DLD1 (cell line): ENCODE results near the gene ANO9.

Experiments
- in situ Hi-C: cut with HindIII; loops from 2 replicates; pipeline ENCODE4 v1.10.0; 2017; ENCODE audit warnings: low sequenced_read_pairs

Gene ANO9, protein sequence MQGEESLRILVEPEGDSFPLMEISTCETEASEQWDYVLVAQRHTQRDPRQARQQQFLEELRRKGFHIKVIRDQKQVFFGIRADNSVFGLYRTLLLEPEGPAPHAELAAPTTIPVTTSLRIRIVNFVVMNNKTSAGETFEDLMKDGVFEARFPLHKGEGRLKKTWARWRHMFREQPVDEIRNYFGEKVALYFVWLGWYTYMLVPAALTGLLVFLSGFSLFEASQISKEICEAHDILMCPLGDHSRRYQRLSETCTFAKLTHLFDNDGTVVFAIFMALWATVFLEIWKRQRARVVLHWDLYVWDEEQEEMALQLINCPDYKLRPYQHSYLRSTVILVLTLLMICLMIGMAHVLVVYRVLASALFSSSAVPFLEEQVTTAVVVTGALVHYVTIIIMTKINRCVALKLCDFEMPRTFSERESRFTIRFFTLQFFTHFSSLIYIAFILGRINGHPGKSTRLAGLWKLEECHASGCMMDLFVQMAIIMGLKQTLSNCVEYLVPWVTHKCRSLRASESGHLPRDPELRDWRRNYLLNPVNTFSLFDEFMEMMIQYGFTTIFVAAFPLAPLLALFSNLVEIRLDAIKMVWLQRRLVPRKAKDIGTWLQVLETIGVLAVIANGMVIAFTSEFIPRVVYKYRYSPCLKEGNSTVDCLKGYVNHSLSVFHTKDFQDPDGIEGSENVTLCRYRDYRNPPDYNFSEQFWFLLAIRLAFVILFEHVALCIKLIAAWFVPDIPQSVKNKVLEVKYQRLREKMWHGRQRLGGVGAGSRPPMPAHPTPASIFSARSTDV

DNA sequence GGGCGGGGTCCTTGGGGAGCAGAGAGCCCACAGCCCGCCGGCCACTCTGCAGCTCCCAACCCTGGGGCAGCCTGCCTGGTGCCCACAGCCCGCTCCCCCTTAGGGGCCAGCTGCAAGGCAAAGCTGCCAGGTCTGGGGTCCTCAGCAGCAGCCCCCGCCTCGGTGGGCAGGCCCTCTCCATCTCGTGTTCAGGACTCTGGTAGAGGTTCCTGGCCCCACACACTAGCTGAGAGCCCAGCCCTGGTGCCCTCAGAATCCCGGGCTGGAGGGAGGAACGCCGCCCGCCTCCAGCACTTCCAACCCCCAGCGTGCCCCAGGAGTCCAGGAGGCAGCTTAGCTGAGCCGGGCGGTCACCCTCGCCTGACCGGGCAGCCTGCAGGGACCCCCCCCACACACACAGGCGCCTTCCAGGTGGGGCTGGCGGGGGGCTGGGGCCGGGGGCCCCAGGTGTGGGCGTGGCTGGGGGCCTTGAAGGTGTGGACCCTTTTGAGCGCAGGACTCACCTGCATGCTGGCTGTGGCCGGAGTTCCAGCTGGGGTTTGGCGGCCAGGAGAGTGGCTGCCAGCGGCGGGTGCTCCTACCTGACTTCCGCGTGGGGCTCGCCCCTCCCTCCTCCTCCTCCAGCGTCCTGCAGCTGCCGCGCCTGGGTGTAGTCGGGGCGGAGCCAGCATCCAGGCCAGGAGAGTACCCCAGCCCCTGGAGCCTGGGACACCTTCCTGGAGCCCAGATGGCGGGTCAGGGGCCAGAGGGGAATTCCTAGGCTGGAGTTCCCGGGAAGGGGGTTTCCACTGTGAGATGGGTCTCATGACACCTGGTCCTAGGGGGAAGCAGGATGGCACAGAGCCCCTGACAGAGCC lies at the start of gene ANO9:
TSS of gene ANO9 (minus strand) at position 594 of the 857 bp plus-strand sequence. CDS start at position 509, 85 bp downstream.
- in situ Hi-C loops, result no loop called here

DNA sequence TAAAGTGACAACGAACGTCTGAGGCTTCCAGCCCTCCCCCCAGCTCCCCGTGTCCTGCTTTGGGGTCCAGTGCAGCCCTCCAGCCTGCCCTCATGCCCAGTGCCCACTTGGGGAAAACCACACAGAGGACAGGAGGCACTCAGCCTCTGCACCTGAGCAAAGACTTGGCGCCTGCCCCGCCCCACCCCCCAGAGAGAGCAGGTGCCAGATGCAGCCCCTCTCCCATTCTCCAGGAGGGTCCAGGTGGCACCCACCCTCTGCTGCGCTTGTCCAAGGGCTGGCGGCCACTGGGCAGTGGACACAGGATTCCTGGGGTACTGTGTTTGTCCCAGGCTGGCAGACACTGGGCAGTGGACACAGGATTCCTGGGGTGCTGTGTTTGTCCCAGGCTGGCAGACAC lies 49.5 kb upstream of the ANO9 start:
- in situ Hi-C loops, result no loop called here

DNA sequence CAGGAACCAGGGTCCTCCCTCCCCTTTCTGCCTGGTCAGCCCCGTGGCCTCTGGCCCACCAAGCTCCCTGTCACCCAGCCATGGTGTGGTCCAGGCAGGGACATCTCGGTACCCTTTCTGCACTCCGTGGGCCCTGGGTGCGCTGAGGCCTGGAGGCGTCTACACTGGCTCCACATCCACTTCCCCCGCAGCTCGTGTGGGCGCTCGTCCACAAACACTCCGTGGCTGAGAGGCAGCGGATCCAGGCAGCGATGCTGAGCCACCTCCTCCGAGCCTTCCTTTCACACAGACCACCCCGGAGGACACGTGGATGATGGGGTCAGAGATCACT lies 49.1 kb upstream of the ANO9 start:
- in situ Hi-C loops, result no loop called here

DNA sequence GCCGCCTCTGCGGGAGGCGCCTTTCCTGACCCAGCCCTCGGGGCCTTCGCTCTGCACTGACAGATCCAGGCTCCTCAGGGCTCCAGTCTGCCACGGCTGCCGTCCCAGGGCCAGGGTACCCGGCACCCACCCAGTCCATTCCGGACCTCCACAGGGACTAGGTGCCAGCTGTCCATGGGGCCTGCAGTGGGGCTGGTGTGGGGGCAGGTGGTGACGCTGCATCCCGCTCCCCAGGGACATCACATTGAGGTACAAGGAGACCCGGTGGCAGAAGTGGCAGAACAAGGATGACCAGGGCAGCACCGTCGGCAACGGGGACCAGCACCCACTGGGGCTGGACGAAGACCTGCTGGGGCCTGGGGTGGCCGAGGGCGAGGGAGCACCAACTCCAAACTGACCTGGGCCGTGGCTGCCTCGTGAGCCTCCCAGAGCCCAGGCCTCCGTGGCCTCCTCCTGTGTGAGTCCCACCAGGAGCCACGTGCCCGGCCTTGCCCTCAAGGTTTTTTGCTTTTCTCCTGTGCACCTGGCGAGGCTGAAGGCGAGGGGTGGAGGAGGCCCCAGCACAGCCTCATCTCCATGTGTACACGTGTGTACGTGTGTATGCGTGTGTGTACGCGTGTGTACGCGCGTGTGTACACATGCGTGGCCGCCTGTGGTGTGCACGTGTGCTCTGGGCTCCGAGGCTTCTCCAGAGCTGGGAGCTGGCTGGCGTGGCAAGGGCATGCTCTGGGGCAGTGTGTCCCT lies 48.5 kb upstream of the ANO9 start:
- in situ Hi-C loops, result no loop called here

DNA sequence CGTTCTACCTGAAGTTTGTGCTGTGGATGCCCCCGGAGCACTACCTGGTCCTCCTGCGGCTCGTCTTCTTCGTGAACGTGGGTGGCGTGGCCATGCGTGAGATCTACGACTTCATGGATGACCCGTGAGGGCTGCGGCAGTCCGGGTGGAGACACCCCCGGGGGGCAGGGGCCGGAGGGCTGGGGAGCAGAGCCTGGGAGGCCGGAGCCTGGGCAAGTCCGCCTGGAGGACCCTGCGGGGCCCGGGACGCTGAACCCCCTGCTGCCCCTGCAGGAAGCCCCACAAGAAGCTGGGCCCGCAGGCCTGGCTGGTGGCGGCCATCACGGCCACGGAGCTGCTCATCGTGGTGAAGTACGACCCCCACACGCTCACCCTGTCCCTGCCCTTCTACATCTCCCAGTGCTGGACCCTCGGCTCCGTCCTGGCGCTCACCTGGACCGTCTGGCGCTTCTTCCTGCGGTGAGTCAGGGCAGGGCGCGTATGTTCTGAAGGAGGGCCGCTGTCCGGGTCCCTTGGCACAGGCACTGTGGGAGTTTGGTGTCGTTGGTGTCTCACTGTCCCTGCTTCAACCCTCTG lies 47.9 kb upstream of the ANO9 start:
- in situ Hi-C loops, result no loop called here

DNA sequence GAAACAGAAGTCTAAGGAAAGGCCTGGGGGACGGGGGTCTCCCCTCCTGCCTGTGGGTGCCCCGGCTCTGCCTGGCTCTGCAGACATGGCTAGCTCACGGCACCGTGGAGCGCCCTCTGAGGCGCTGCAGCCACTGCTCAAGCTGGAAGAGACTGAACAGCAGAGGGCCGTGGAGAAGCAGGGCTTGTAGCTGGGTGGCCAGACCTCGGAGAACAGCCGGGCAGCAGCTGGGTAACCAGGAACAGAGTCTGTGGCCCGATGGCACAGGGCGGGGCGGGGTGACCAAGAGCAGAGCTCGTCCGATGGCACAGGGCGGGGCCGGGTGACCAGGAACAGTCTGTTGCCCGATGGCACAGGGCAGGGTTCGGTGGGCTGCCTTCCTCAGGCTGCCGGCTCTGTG lies 47.2 kb upstream of the ANO9 start:
- in situ Hi-C loops, result no loop called here

DNA sequence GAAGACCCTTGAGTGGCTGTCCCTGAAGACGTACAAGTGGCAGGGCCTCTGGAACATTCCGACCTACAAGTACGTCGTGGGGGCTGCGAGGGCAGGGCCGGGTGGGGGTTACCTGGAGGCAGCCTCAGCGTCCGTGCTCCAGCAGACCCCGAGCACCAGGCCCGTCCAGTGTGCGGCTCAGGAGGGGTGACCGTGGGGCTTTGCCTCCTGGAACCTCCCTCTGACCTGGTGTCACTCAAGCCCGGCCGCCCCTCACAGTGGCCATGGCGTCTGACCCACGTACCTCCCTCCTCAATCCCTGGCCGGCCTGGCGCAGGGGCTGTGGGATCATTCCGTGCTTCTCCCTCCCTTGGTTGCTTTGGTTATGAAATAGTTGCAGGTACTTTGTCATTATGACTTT lies 46.8 kb upstream of the ANO9 start:
- in situ Hi-C loops, result no loop called here

DNA sequence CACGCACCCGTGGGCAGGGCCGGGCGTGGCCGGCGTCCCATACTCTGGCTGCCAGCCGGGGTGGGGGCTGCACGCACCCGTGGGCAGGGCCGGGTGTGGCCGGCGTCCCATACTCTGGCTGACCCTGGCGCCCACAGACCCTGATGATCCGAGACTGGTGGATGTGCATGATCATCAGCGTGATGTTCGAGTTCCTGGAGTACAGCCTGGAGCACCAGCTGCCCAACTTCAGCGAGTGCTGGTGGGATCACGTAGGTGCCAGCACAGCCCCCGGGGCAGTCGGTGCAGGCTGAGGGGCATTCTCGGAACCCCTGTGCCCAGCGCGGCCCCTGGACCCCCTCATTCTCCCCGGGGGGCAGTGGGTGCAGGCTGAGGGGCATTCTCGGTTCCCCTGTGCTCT lies 46.3 kb upstream of the ANO9 start:
- in situ Hi-C loops, result no loop called here

DNA sequence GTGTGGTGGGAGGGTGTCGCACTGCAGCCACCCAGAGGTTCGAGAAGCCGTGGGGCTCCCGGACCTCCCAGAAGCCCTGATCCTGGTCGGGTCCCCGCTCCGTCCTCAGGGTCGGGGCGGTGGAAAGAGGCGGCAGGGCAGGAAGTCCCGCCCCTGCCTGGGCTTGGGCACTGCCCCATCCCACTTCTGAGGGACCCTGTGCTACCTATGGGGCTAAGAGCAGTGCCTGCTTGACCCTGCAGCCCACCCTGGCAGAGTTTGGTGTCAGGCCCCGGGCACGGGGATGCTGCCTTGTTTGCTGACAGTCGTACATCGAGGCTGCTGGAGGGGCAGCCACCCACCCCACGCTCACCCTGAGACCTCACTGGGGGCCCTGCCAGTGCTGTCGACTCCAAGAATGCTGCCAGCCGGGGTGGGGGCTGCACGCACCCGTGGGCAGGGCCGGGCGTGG lies 45.8 kb upstream of the ANO9 start:
- in situ Hi-C loops, result no loop called here

DNA sequence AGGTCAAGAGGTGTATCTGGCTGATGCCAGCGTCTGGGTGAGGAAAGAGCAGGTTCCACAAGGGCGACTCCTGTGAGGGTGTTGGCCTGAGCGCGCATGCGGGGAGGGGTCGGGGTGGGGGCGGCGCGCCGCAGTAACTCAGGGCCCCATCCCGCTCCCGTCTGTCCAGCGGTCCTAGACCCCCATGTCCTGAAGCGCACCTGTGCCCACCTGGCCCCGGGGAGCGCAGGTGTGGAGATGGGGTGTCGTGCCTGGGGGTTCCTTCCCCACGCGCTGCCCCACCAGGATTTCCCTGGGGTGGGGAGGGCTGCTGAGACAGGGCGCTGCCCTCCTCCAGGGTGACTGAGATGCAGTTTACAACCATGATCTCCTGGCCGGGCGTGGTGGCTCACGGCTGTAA lies 44.4 kb upstream of the ANO9 start:
- in situ Hi-C loops, result no loop called here

DNA sequence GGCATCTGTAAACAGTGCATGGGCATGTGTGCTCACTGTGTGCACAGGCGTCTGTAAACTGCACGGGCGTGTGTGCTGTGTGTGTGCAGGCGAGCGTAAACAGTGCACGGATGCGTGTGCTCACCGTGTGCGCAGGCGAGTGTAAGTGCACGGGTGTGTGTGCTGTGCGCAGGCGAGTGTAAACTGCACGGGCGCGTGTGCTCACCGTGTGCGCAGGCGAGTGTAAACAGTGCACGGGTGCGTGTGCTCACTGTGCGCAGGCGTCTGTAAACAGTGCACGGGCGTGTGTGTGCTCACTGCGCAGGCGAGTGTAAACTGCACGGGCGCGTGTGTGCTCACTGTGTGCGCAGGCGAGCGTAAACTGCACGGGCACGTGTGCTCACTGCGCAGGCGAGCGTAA lies 42.8 kb upstream of the ANO9 start:
- in situ Hi-C loops, result no loop called here

DNA sequence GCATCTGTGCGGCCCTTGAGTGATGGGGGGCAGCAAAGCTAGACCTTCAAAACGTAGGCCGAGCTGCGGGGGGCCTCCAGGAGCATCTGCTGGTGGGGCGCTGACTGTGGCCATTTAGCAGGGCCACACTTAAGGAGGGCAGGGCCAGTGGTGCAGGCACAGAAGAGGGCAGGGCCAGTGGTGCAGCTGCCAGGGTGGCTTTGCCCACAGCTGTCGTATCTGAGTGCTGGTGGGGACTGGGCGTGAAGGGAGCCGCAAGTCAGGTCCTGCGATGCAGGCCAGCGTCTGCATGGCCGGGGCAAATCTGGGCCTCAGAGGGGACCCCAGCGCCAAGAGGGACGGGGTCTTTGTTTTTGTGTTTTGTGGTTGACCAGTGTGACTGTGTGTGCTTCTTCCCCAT lies 37.5 kb upstream of the ANO9 start:
- in situ Hi-C loops, result no loop called here

DNA sequence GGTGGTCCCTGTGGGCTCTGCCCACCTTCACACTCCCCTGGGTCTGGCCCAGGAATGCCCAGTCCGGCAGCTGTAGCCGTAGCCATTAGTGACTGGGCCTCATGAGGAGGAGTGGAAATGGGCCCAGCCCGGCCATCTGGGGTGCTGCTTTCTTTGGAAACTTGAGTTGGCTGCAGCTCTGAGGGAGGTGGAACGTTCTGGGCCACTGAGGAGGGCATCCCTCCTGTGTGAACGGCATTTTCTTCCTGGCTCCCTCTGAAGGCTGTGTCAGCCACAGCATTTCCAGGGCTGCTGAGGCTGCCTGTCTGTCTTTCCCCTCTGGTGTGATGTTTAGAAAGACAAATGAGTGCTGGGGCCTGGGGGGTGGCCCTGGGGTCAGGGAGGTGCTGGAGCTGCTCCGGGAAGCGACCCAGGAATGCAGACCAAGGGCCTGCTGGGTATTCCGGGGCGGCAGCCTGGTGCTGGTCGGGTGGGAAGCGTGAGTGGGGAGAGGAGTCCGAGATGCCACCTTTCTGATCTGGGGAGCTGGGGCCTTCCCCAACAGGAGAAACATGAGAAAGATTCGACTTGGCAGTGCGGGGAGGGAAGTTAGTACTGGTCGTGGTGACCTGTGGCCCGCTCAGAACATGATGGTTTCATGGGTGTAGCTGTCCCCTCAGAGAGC lies 35.4 kb upstream of the ANO9 start:
- in situ Hi-C loops, result no loop called here

DNA sequence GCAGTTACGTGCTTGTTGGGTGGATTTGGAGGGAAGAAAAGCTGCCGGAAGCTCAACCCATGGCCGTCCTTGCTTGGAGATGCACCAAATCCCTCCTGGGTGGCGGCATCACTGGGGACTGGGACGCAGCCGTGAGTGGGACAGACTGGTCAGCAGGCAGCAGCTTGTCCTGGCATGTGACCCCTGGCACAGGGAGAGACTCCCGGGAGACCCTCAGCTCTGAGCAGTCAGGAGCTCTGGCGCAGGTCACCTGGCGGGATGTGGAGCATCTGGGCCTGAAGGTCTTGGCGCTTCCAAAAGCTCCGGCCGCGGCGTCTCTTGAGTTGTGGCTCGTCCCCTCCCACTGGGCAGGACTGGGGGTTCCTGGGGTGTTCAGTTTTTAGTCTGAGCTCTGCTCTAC lies 34.6 kb upstream of the ANO9 start:
- in situ Hi-C loops, result no loop called here

DNA sequence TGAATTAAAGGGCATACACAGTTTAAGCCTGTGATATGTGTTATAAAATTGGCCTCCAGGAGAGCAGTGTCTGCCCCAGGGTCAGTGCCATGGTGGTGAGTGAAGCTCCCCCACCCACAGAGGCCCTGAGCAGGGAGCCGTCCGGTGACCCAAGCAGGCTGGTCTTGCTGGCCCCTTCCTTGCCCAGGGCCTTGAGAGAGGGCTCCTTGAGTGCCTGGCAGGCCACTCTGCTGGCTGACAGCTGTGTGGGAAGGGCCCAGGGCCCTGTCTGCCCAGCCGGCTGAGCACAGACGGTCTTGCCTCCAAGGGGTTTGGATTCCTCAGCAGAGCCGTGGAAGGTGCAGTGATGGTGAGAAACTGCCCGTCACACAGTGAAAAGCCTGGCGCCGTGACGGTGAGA lies 34.1 kb upstream of the ANO9 start:
- in situ Hi-C loops, result no loop called here

DNA sequence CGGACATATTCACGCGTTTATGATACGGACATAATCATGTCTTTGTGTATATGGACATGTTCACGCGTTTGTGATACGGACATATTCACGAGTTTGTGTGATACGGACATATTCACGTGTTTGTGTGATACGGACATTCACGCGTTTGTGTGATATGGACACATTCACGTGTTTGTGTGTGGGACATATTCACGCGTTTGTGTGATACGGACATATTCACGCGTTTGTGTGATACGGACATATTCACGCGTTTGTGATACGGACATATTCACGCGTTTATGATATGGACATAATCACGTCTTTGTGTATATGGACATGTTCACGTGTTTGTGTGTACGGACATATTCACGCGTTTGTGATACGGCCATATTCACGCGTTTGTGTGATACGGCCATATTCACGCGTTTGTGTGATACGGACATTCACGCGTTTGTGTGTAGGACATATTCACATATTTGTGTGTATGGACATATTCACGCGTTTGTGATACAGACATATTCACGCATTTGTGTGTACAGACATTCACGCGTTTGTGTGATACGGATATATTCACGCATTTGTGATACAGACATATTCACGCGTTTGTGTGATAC lies 33.2 kb upstream of the ANO9 start:
- in situ Hi-C loops, result no loop called here

DNA sequence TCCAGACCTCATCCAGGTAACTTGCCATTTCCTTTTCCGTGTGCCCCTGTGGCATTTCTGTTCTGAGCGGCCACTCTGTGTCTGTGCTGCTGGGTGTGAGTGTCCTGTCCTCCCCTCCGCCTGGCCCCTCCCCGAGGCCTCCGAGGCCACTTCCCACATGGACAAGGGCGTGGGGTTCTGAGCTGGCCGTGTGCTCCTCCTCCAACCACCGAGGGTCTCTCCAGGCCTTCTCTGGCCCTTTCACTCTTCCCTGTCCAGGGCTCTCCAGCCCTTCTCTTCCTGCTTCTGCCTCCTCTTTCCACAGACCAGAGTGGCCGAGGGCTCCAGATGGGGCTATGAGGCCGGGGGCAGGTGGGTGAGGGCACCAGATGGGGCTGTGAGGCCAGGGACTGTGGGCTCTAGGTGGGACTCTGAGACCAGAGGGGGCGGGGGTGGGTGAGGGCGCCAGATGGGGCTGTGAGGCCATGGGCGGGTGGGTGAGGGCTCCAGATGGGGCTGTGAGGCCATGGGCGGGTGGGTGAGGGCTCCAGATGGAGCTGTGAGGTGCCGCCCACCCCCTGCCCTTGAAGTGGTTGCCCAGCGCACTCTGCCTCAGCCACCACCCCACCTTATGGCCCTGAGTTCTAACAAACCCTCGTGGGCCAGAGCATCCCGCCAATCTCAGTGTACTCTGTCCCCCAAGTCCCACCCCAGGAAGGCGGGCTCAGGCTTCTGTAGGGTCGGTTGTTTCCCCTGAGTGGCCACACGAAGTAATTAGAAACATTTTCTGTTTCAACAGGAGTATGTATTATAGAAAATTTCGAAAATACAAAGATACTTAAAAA lies 32.4 kb upstream of the ANO9 start:
- in situ Hi-C loops, result no loop called here

DNA sequence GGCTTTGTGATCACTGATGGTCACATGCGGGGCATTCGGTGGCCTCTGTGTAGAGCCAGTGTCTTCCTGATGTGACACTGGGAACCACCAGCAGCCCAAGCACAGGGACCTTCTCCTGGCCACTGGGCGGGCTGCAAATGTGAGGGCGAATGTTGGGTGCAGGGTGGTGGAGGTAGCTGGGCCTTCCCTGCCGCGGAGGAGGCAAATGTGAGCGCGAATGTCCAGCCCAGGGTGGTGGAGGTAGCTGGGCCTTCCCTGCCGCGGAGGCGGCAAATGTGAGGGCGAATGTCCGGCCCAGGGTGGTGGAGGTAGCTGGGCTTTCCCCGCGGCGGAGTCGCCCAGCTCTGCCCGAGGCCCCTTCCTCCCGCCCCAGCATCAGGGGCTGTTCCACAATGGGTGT lies 31.6 kb upstream of the ANO9 start:
- in situ Hi-C loops, result no loop called here

DNA sequence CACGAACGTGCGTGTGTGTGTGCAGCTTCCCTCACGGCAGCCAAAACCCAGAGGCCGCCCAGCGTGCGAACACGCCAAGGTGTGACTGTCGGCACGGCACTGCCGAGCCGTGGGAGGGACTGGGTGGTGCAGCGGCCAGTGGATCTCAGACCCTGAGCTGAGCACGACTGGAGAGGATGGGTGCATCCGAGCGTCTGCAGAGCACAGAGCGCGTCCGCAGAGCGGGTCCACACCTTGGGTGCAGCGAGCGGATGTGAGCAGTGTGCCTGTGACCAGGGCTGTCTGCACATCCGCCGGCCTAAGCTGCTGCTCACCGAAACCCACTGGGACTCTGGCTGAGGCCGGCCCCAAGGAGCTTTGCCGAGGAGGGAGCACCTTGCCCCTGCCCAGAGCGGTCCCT lies 31.0 kb upstream of the ANO9 start:
- in situ Hi-C loops, result no loop called here
